GM21786 (cell line): ENCODE results near the gene SREBF2.
"Not testable (repeated sequence)": the region's sequence is repeated elsewhere in the genome, so short reads cannot be mapped to it uniquely, and the experiment has no call there.

Experiments
- ATAC-seq: cut with Tn5 transposase; IDR thresholded peaks from one replicate; pipeline ENCODE4 v1.9.1; 2021; ENCODE audit not compliant: unreplicated experiment

SREBF2 gene

GRCh38 chr22:41841085-41841712 lies 8.3 kb downstream of the SREBF2 start:
- ATAC-seq = no peak

- ATAC-seq = no peak
Measured at GRCh38 chr22:41842996-41843970, 10.4 kb downstream of the SREBF2 start.

GRCh38 chr22:41844036-41844435 lies 11.1 kb downstream of the SREBF2 start:
- no peak for ATAC-seq

GRCh38 chr22:41844513-41844912 lies 11.6 kb downstream of the SREBF2 start:
- no peak for ATAC-seq

- no peak for ATAC-seq
Measured at GRCh38 chr22:41845380-41846267, 12.7 kb downstream of the SREBF2 start.

DNA sequence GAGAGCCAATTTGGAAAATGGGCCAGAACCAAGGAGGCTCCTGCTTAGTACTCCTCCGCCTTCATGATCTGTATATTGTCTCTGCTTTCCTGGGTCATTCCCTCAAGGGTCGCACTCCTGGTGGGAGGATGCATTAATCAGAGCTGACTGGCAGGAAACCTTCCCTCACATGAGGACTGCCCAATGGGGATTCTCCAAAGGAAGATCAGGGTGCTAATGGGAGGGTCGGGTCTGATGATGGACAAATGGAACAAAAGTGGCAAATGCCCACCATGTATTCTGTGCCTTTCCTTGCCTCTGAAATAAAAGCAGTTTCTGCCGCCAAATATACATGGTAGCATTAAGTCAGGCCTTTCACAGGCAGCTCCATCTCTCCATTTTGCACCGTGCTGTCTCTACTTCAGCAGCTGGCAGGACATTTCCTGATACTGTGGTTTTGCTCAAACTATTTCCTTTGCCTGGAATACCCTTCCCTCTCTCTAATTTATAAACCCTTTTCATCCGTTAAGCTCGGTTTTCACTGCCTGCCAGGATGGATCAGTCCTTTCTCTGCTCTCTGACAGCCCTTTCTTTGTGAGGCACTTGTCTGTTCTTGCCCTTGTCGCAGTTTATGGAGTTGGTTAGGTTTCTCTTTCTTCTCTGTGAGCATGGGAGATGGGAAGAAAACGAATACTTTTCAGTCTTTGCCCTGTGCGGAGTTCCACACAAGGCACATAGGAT lies 13.5 kb downstream of the SREBF2 start:
- no peak for ATAC-seq

- no peak for ATAC-seq
Measured at GRCh38 chr22:41847300-41847699, 14.4 kb downstream of the SREBF2 start.

- no peak for ATAC-seq
Measured at GRCh38 chr22:41848468-41848867, 15.6 kb downstream of the SREBF2 start.

GRCh38 chr22:41856469-41856868 lies 23.6 kb downstream of the SREBF2 start:
- no peak for ATAC-seq

DNA sequence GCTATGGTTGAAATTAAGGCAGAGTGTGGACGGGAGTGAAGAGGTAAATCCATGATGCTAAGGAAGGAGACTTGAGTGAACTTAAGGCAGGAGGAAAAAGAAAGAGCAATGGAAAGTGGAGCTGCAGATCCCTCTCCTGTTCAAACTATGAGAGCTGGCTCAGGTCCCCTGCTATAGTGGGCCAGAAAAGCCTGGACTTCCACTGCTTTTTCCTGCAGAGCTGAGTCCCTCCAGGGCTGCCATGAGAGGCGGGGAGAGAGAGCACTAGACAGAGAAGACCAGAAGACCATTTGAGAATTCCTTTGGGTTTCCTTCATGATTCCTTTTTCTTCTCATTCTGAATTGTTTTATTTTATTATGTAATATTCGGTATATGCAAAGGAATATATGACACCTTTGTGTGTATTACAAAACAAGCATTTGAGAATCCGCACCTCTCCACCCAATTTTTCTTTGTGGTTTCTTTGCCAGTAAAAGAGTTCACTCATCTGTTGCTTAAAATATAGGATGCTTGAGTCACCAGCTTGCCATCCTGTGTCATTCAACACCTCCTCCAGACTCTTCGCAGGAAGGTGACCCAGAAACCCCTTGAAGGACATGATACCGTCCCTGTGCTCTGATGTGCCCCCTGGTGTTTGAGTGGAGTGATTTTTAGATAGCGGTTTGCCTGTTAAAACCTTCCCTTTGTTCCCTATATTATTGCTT lies 24.4 kb downstream of the SREBF2 start:
- no peak for ATAC-seq

- ATAC-seq = no peak
Measured at GRCh38 chr22:41857860-41858199, 24.9 kb downstream of the SREBF2 start.

DNA sequence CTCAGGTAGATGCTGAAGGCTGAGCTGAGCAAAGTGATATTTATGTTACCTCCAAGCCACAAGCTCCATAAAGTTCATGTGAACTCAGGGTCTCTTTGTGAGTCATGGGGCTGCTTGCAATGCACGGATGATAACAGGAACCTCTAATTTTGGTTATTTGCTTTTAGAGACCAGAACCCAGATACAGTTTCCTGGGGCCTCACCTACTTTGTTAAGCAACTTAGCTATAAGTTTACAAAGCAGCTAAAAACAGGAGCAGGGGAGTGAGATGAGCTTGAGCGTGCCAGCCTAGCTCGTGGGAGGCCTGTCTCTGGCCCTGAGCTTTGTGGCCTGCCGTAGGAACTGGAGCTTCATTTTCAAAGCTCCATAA lies 29.2 kb downstream of the SREBF2 start:
- ATAC-seq = peak; percentile 44

- peak; percentile 67 for ATAC-seq
Measured at GRCh38 chr22:41862530-41863266, 29.8 kb downstream of the SREBF2 start.

GRCh38 chr22:41863472-41863871 lies 30.6 kb downstream of the SREBF2 start:
- no peak for ATAC-seq

GRCh38 chr22:41868556-41868955 lies 35.7 kb downstream of the SREBF2 start:
- ATAC-seq = no peak

DNA sequence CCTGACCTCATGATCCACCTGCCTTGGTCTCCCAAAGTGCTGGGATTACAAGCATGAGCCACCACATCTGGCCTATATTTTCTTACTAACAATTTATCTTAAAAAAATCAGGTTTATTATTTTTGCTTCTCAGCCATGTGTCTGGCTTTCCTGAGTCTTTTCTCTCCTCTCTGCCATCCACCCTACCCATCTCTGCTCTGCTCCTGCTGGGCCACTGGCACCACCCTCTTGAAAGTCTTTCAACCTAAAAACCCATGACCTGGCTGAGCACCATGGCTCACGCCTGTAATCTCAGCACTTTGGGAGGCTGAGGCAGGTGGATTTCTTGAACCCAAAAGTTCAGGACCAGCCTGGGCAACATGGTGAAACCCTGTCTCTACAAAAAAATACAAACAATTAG lies 37.2 kb downstream of the SREBF2 start:
- ATAC-seq = not testable (repeated sequence)

- ATAC-seq = no peak
Measured at GRCh38 chr22:41870786-41871185, 37.9 kb downstream of the SREBF2 start.

- no peak for ATAC-seq
Measured at GRCh38 chr22:41873391-41873790, 40.5 kb downstream of the SREBF2 start.

DNA sequence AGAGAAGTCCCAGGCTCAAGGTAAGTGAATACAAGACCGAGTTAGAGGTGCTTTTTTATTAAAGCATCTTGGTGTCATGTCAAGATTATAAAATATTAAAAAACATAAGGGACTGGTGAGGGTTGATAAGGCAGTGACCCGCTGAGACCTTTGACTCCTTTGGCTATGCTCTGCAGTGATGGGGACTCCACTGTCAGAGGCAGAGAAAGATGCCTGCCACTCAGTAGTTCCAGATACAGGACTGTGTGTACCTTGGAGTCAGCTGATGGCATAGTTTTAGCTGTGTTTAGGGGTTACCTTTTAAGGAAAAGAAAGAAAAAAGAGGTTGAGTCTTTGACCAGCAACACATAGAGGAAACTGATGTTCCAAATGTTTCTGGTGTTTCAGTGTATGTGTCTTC lies 41.2 kb downstream of the SREBF2 start:
- no peak for ATAC-seq
